Type B pancreatic cell (in vitro differentiated cells): ENCODE results near the gene UAP1. TPM values are rescaled to one million over a fixed set of nuclear protein-coding genes. Genes with fewer than 3 reads are reported as not detected.

Experiments used
- DNase-seq: peaks from one replicate; pipeline ENCODE4 v3.0.0; 2021; ENCODE audit warnings: mixed read lengths; ENCODE audit not compliant: unreplicated experiment; ENCODE audit errors: extremely low spot score
- H3K27ac Mint-ChIP-seq: 2 replicates; pipeline ENCODE4 v1.8.0; 2021; ENCODE audit warnings: mild to moderate bottlenecking, mixed read lengths
- H3K27me3 Mint-ChIP-seq: 2 replicates; pipeline ENCODE4 v1.8.0; 2021; ENCODE audit warnings: mixed read lengths
- H3K36me3 Mint-ChIP-seq: 2 replicates; pipeline ENCODE4 v1.8.0; 2021; ENCODE audit warnings: mixed read lengths
- H3K4me1 Mint-ChIP-seq: one replicate; pipeline ENCODE4 v1.8.0; 2021; ENCODE audit warnings: mixed read lengths; ENCODE audit not compliant: unreplicated experiment
- H3K4me3 Mint-ChIP-seq: 2 replicates; pipeline ENCODE4 v1.8.0; 2021; ENCODE audit warnings: mild to moderate bottlenecking, mixed read lengths
- H3K9me3 Mint-ChIP-seq: 2 replicates; pipeline ENCODE4 v1.8.0; 2021; ENCODE audit warnings: mixed read lengths
- CTCF ChIP-seq: fragments of 200-600 bp; sonication (generic); conservative IDR thresholded peaks from 2 replicates; pipeline ENCODE4 v1.5.0; 2021; ENCODE audit warnings: antibody characterized with exemption, mild to moderate bottlenecking
- total RNA-seq: library from RNA; stranded (reverse); gene quantifications from 2 replicates; pipeline ENCODE4 v1.2.1, GENCODE V29; 2021; ENCODE audit warnings: low replicate concordance

Gene UAP1
- total RNA-seq, 1 donor from 2014 or later: 31.6 TPM

- Mint-ChIP-seq H3K27ac (peak overlapping the region; percentile 15), H3K9me3 (peaks cover 2% of the 10 kb centered on the region), H3K4me3 (no peak overlapping the region), H3K36me3 (peaks cover 2% of the 10 kb centered on the region), H3K27me3 (no peaks in the 10 kb centered on the region), H3K4me1 (no peaks in the 10 kb centered on the region)
- no peak for TF ChIP-seq CTCF
- DNase-seq: no peak
Measured at GRCh38 chr1:162548170-162548569, 13.4 kb upstream of the UAP1 start.

GRCh38 chr1:162549001-162549400, 12.5 kb upstream of the UAP1 start:
- no peaks in the 10 kb centered on the region for H3K27me3 Mint-ChIP-seq
- H3K36me3 Mint-ChIP-seq: no peaks in the 10 kb centered on the region
- H3K4me3 Mint-ChIP-seq: no peak overlapping the region
- TF ChIP-seq CTCF: no peak
- no peaks in the 10 kb centered on the region for H3K4me1 Mint-ChIP-seq
- no peak overlapping the region for H3K27ac Mint-ChIP-seq
- no peaks in the 10 kb centered on the region for H3K9me3 Mint-ChIP-seq
- DNase-seq: no peak

- Mint-ChIP-seq H3K36me3 (no peaks in the 10 kb centered on the region), H3K27me3 (no peaks in the 10 kb centered on the region), H3K9me3 (no peaks in the 10 kb centered on the region), H3K4me1 (no peaks in the 10 kb centered on the region), H3K27ac (no peak overlapping the region), H3K4me3 (no peak overlapping the region)
- no peak for TF ChIP-seq CTCF
- DNase-seq: no peak
Measured at GRCh38 chr1:162550925-162551324, 10.6 kb upstream of the UAP1 start.

- H3K36me3 Mint-ChIP-seq: no peaks in the 10 kb centered on the region
- no peaks in the 10 kb centered on the region for H3K9me3 Mint-ChIP-seq
- DNase-seq: no peak
- no peaks in the 10 kb centered on the region for H3K27me3 Mint-ChIP-seq
- H3K4me1 Mint-ChIP-seq: no peaks in the 10 kb centered on the region
- no peak overlapping the region for H3K4me3 Mint-ChIP-seq
- no peak for TF ChIP-seq CTCF
- H3K27ac Mint-ChIP-seq: no peak overlapping the region
Measured at GRCh38 chr1:162551969-162552683, 9.4 kb upstream of the UAP1 start.

- Mint-ChIP-seq H3K36me3 (no peaks in the 10 kb centered on the region), H3K27me3 (no peaks in the 10 kb centered on the region), H3K4me3 (no peak overlapping the region), H3K27ac (no peak overlapping the region), H3K4me1 (no peaks in the 10 kb centered on the region), H3K9me3 (no peaks in the 10 kb centered on the region)
- no peak for TF ChIP-seq CTCF
- DNase-seq: no peak
Measured at GRCh38 chr1:162552684-162553252, 8.8 kb upstream of the UAP1 start.
